PC-3 (cell line): ENCODE results near the gene SLC4A5. TPM values are rescaled to one million over a fixed set of nuclear protein-coding genes. Genes with fewer than 3 reads are reported as not detected.
A peak's percentile ranks its signal among the peaks of the same experiment; 100 is the strongest.

Experiments used
- ATAC-seq: fragments of 200-7000 bp; cut with Tn5 transposase; 2 replicates; pipeline ENCODE4 v1.9.1; 2020; ENCODE audit warnings: mild to moderate bottlenecking, moderate library complexity
- BruUV-seq: library from RNA; stranded (reverse); fragments of 400-500 nt; replicated peaks from 2 replicates; lab custom pipeline; 2021; lab: Mats Ljungman, UMichigan
- CTCF ChIA-PET: fragments of 300-600 bp; sonication (Branson Sonifier 250); formaldehyde crosslinking; loops from one replicate; lab custom pipeline; 2022; ENCODE audit warnings: antibody characterized with exemption; lab: Charles Lee
- POLR2A ChIA-PET: fragments of 300-600 bp; sonication (Branson Sonifier 250); formaldehyde crosslinking; loops from one replicate; lab custom pipeline; 2022; ENCODE audit warnings: antibody characterized with exemption; ENCODE audit not compliant: unreplicated experiment; lab: Charles Lee
- DNase-seq: peaks from one replicate; pipeline ENCODE4 v3.0.0-alpha.2; 2015
- H2AFZ ChIP-seq: fragments of 300-600 bp; sonication (generic); 2 replicates; pipeline ENCODE4 v1.6.0; 2016; ENCODE audit warnings: antibody characterized with exemption, low read length
- H3F3A ChIP-seq: fragments of 300-600 bp; sonication (generic); one replicate; pipeline ENCODE4 v1.6.0; 2017; ENCODE audit warnings: antibody characterized with exemption, low read length, control low read depth, mild to moderate bottlenecking; ENCODE audit not compliant: unreplicated experiment
- H3K27ac ChIP-seq: fragments of 300-600 bp; sonication (generic); 2 replicates; pipeline ENCODE4 v1.5.1; 2016; ENCODE audit warnings: mild to moderate bottlenecking, low read length
- H3K27me3 ChIP-seq: fragments of 300-600 bp; sonication (generic); 2 replicates; pipeline ENCODE4 v1.6.1; 2016; ENCODE audit warnings: low read length, mixed read lengths
- H3K36me3 ChIP-seq: fragments of 300-600 bp; sonication (generic); 2 replicates; pipeline ENCODE4 v1.6.1; 2016; ENCODE audit warnings: low read depth, mixed run types, low read length, mixed read lengths
- H3K4me1 ChIP-seq: fragments of 300-600 bp; sonication (generic); 2 replicates; pipeline ENCODE4 v1.5.1; 2016; ENCODE audit warnings: low read length; ENCODE audit not compliant: insufficient read depth
- H3K4me2 ChIP-seq: fragments of 300-600 bp; sonication (generic); 2 replicates; pipeline ENCODE4 v1.6.0; 2016; ENCODE audit warnings: low read length
- H3K4me3 ChIP-seq: fragments of 300-600 bp; sonication (generic); 2 replicates; pipeline ENCODE4 v1.5.1; 2016; ENCODE audit warnings: mild to moderate bottlenecking, low read length, mixed read lengths
- H3K79me2 ChIP-seq: fragments of 300-600 bp; sonication (generic); 2 replicates; pipeline ENCODE4 v1.6.1; 2017; ENCODE audit warnings: low read length, mixed read lengths
- H3K9ac ChIP-seq: fragments of 300-600 bp; sonication (generic); 2 replicates; pipeline ENCODE4 v1.6.0; 2016; ENCODE audit warnings: mild to moderate bottlenecking, low read length
- H3K9me2 ChIP-seq: fragments of 300-600 bp; sonication (generic); replicated peaks from 2 replicates; pipeline ENCODE4 v1.6.1; 2016; ENCODE audit warnings: mixed run types, low read length, mixed read lengths
- H3K9me3 ChIP-seq: fragments of 300-600 bp; sonication (generic); 2 replicates; pipeline ENCODE4 v1.6.1; 2016; ENCODE audit warnings: low read length, mixed read lengths
- H4K20me1 ChIP-seq: fragments of 300-600 bp; sonication (generic); 2 replicates; pipeline ENCODE4 v1.6.1; 2016; ENCODE audit warnings: low read length, mixed read lengths
- CTCF ChIP-seq: fragments of 300-600 bp; sonication (generic); conservative IDR thresholded peaks from 2 replicates; pipeline ENCODE4 v1.5.1; 2017; ENCODE audit warnings: antibody characterized with exemption, low read depth, mild to moderate bottlenecking, low read length
- EZH2 ChIP-seq: fragments of 300-600 bp; sonication (generic); IDR thresholded peaks from one replicate; pipeline ENCODE4 v1.6.1; 2017; ENCODE audit warnings: antibody characterized with exemption, mild to moderate bottlenecking, low read length; ENCODE audit not compliant: unreplicated experiment
- EZH2phosphoT487 ChIP-seq: fragments of 300-600 bp; sonication (generic); IDR thresholded peaks from 2 replicates; pipeline ENCODE4 v1.6.1; 2018; ENCODE audit warnings: mild to moderate bottlenecking, antibody characterized with exemption, low read length, borderline replicate concordance
- intact Hi-C: fragments of 100-400 bp; cut with micrococcal nuclease; formaldehyde crosslinking; loops from 2 replicates; pipeline ENCODE4 v1.9.0; 2023
- total RNA-seq: library from RNA; depleted of rRNA; stranded (reverse); fragments of >200 nt; gene quantifications from 2 replicates; pipeline ENCODE4 v1.2.3, GENCODE V29; 2014

SLC4A5 gene
- total RNA-seq, 1 experiment from 2014 or later, result 2.4 TPM

- no peaks in the 10 kb centered on the region for H3K9me2 ChIP-seq
- ATAC-seq (no peak), DNase-seq (no peak)
- H3K9me3 ChIP-seq, result no peaks in the 10 kb centered on the region
- no peak overlapping the region for H3K4me3 ChIP-seq
- TF ChIP-seq EZH2 (no peak), EZH2phosphoT487 (no peak), CTCF (no peak)
- no peak overlapping the region for H3K9ac ChIP-seq
- no peak overlapping the region for H3K4me2 ChIP-seq
- no peaks in the 10 kb centered on the region for H3K79me2 ChIP-seq
- ChIA-PET CTCF (no interaction called here), POLR2A (no interaction called here)
- intact Hi-C loops, result no loop called here
- no TSS peak for BruUV-seq
- H3K27me3 ChIP-seq, result no peaks in the 10 kb centered on the region
- H4K20me1 ChIP-seq, result no peaks in the 10 kb centered on the region
- no peaks in the 10 kb centered on the region for H3K4me1 ChIP-seq
- no peak overlapping the region for H3K27ac ChIP-seq
- H3K36me3 ChIP-seq, result no peaks in the 10 kb centered on the region
- no peak overlapping the region for H2AFZ ChIP-seq
- H3F3A ChIP-seq, result no peaks in the 10 kb centered on the region
These were observed 103.9 kb downstream of the SLC4A5 start for GRCh38 chr2:74239346-74239745.

GRCh38 chr2:74238879-74239278, 104.3 kb downstream of the SLC4A5 start:
- ATAC-seq (no peak), DNase-seq (peak; percentile 48)
- Histone ChIP-seq H3K4me2 (no peak overlapping the region), H3K27me3 (no peaks in the 10 kb centered on the region), H3F3A (no peaks in the 10 kb centered on the region), H3K4me1 (no peaks in the 10 kb centered on the region), H3K36me3 (no peaks in the 10 kb centered on the region), H3K79me2 (no peaks in the 10 kb centered on the region), H3K4me3 (no peak overlapping the region), H3K9me3 (no peaks in the 10 kb centered on the region), H2AFZ (no peak overlapping the region), H3K9ac (no peak overlapping the region), H4K20me1 (no peaks in the 10 kb centered on the region), H3K9me2 (no peaks in the 10 kb centered on the region), H3K27ac (no peak overlapping the region)
- TF ChIP-seq EZH2phosphoT487 (no peak), CTCF (no peak), EZH2 (no peak)
- POLR2A ChIA-PET, result no interaction called here
- BruUV-seq, result no TSS peak
- intact Hi-C loops, result no loop called here
- CTCF ChIA-PET, result interaction anchor here (0.7 kb wide), 1 partner anchor 352 kb away, joined by 4 read pairs; no protein-coding TSS in a partner anchor

GRCh38 chr2:74235041-74235440, 108.2 kb downstream of the SLC4A5 start:
- ATAC-seq (no peak), DNase-seq (no peak)
- ChIA-PET CTCF (no interaction called here), POLR2A (no interaction called here)
- Histone ChIP-seq H3K9me2 (no peaks in the 10 kb centered on the region), H3K9ac (no peak overlapping the region), H3F3A (no peaks in the 10 kb centered on the region), H3K36me3 (no peaks in the 10 kb centered on the region), H3K4me2 (no peak overlapping the region), H3K9me3 (no peaks in the 10 kb centered on the region), H2AFZ (no peak overlapping the region), H4K20me1 (no peaks in the 10 kb centered on the region), H3K79me2 (no peaks in the 10 kb centered on the region), H3K27me3 (no peaks in the 10 kb centered on the region), H3K27ac (no peak overlapping the region), H3K4me3 (no peak overlapping the region), H3K4me1 (no peaks in the 10 kb centered on the region)
- intact Hi-C loops, result no loop called here
- TF ChIP-seq EZH2phosphoT487 (no peak), CTCF (no peak), EZH2 (no peak)
- no TSS peak for BruUV-seq
